GM18505 (cell line): Measurements from ENCODE around the gene NPHS1.
"Not testable (repeated sequence)": the region's sequence is repeated elsewhere in the genome, so short reads cannot be mapped to it uniquely, and the experiment has no call there.

Source experiments
- ATAC-seq: cut with Tn5 transposase; IDR thresholded peaks from one replicate; pipeline ENCODE4 v1.9.1; 2021; ENCODE audit not compliant: unreplicated experiment
- POLR2A ChIP-seq: IDR thresholded peaks from 4 replicates; pipeline ENCODE4 v1.6.1; 2011; ENCODE audit warnings: borderline replicate concordance; ENCODE audit not compliant: insufficient read depth, insufficient read length; ENCODE audit errors: extremely low read depth

NPHS1 gene

GRCh38 chr19:35887197-35887596 is 34.9 kb upstream of the NPHS1 start:
- TF ChIP-seq POLR2A = no peak
- no peak for ATAC-seq

GRCh38 chr19:35885904-35886303 is 33.6 kb upstream of the NPHS1 start:
- ATAC-seq = no peak
- peak; percentile 26 for TF ChIP-seq POLR2A

GRCh38 chr19:35885225-35885738 is 33.0 kb upstream of the NPHS1 start:
- ATAC-seq = no peak
- TF ChIP-seq POLR2A = no peak

- TF ChIP-seq POLR2A = peak; percentile 20
- ATAC-seq = no peak
Observed at GRCh38 chr19:35883882-35884281, 31.6 kb upstream of the NPHS1 start.

GRCh38 chr19:35882114-35882832 is 30.0 kb upstream of the NPHS1 start:
- no peak for ATAC-seq
- TF ChIP-seq POLR2A = no peak

GRCh38 chr19:35879770-35880317 is 27.5 kb upstream of the NPHS1 start:
- ATAC-seq = no peak
- no peak for TF ChIP-seq POLR2A

- no peak for TF ChIP-seq POLR2A
- no peak for ATAC-seq
Observed at GRCh38 chr19:35879068-35879467, 26.8 kb upstream of the NPHS1 start.

GRCh38 chr19:35874392-35874930 is 22.2 kb upstream of the NPHS1 start:
- no peak for ATAC-seq
- TF ChIP-seq POLR2A = no peak

- no peak for TF ChIP-seq POLR2A
- ATAC-seq = no peak
Observed at GRCh38 chr19:35872180-35872579, 19.9 kb upstream of the NPHS1 start.

GRCh38 chr19:35871611-35872010 is 19.3 kb upstream of the NPHS1 start:
- ATAC-seq = no peak
- no peak for TF ChIP-seq POLR2A

GRCh38 chr19:35870798-35871197 is 18.5 kb upstream of the NPHS1 start:
- TF ChIP-seq POLR2A = no peak
- ATAC-seq = no peak

- ATAC-seq = not testable (repeated sequence)
Observed at GRCh38 chr19:35870124-35870736, 17.9 kb upstream of the NPHS1 start.

GRCh38 chr19:35869327-35870123 is 17.2 kb upstream of the NPHS1 start:
- ATAC-seq = no peak
- no peak for TF ChIP-seq POLR2A
